ENCODE measurements around the gene DAPK1.

DNA sequence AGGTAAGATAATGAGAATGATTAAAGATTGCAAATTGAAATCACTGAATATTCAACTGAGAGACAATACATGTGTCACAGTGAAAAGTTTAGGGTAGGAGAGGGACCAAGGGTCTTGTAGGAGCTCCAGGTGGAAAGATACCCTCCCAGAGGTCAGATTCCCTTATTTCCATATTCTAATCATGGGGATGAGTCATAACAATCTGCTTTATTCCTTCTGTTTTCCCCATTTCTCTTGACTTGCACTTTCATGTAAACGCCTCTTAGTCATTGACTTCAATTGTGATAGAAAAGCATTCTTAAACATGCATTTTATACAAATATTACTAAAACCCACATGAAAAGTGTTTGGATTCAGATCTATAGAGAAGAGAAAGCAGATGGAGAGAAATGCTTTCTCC lies 147.0 kb downstream of the DAPK1 start:
- TF ChIP-seq POLR2A (IDR thresholded peaks at IDR 0.05), result no peak
- TF ChIP-seq, protein P1, sequence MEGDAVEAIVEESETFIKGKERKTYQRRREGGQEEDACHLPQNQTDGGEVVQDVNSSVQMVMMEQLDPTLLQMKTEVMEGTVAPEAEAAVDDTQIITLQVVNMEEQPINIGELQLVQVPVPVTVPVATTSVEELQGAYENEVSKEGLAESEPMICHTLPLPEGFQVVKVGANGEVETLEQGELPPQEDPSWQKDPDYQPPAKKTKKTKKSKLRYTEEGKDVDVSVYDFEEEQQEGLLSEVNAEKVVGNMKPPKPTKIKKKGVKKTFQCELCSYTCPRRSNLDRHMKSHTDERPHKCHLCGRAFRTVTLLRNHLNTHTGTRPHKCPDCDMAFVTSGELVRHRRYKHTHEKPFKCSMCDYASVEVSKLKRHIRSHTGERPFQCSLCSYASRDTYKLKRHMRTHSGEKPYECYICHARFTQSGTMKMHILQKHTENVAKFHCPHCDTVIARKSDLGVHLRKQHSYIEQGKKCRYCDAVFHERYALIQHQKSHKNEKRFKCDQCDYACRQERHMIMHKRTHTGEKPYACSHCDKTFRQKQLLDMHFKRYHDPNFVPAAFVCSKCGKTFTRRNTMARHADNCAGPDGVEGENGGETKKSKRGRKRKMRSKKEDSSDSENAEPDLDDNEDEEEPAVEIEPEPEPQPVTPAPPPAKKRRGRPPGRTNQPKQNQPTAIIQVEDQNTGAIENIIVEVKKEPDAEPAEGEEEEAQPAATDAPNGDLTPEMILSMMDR (IDR thresholded peaks at IDR 0.05), result no peak
